DMS53 treated with DMSO at 0.1 percent for 48 hours (cell line): Measurements from ENCODE around the gene NSD1.
"Not testable (repeated sequence)": the region's sequence is repeated elsewhere in the genome, so short reads cannot be mapped to it uniquely, and the experiment has no call there.

Experiments used
- DNase-seq: peaks from one replicate; lab custom pipeline; 2025; ENCODE audit not compliant: unreplicated experiment; lab: John Stamatoyannopoulos, UW

The NSD1 gene

DNA sequence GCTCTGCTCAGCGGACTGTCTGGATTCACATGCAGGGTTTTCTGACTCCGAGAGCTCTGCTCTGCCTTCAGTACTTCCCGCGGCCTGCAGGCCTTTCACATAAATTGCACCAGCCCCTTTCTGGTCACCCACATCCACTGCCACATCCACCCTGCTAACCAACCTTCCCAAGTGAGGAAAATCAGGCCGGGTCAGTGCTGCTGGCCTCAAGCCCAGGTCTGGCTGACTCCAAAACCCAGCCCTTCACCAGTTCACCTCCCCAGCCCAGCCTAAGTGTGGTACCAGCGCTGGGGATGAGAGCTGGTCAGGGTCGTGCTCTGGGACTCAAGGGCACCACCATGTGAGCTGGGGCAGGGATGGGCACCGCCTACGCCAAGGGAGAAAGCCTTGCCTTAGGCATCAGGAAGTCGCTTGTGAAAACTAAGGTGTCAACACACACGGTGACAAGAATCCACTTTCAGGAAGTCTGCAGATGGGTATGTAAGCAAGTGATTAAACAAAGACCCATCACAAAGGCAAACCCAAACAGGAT is 205.6 kb downstream of the NSD1 start:
- DNase-seq: no peak

DNA sequence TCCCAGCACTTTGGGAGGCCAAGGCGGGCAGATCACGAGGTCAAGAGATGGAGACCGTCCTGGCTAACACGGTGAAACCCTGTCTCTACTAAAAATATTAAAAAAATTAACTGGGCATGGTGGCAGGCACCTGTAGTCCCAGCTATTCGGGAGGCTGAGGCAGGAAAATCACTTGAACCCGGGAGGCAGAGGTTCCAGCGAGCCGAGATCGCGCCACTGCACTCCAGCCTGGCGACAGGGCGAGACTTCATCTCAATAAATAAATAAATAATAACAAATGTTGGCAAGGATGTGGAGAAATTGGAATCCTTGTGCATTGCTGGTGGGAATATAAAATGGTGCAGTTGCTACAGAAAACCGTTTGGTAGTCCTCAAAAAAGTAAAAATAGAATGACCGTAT is 209.4 kb downstream of the NSD1 start:
- not testable (repeated sequence) for DNase-seq

DNA sequence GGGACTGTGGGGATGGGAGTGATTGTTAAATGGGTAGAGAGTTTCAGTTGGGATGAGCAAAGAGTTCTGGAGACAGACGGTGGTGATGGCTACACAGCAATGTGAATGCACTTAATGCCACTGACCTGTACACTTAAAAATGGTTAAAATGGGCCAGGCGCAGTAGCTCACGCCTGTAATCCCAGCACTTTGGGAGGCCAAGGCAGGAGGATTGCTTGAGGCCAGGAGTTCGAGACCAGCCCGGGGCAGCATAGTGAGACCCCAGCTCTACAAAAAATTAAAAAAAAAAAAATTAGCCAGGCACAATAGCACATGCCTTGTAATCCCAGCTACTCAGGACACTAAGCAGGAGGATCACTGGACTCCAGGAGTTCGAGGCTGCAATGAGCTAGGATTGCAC is 210.2 kb downstream of the NSD1 start:
- DNase-seq: no peak

DNA sequence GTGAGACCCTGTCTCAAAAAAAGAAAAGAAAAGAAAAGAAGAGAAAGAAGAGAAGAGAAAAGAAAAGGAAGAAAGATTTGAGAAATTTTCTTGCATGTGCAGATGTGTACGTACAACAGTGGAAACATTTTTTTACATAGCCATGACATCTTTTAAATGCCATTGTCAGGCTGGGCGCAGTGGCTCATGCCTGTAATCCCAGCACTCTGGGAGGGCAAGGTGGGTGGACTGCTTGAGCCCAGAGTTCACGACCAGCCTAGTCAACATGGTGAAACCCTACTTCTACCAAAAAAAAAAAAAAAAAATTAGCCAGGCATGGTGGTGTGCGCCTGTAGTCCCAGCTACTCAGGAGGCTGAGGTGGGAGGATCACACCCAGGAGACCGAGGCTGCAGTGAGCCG is 211.3 kb downstream of the NSD1 start:
- DNase-seq: no peak

DNA sequence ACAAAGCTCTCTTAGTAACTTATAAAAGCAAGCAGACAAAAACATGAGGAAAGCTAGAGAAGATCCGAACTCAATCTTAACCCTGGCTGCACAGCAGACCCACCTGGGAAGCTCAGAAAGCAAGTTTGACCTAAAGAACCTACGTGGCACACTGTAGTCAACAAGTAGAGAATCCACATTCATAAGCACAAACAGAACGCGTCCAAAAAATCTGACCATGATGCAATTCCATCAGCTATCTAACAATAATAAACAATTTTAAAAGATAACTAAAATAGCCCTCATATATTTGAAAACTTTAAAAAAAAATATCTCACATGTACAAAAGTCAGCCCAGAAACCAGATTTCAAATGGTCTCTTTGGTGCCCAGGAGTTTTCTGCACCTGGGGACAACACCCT is 213.2 kb downstream of the NSD1 start:
- no peak for DNase-seq

DNA sequence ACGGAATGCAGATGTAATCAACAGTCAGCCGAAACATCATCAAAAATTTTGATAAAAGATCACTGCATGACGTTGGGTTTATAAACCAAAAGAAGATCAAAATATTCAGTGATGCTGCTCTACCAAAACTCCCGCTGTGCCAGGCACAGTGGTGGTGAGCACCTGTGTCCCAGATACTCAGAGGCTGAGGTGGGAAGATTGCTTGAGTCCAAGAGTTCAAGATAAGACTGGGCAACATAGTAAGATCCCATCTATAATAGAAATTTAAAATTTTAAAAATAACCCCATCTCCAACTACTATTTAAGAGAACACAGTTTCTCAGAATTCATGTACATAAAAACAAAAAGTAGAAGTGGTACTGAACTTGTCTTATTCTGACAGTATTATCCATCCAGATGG is 214.1 kb downstream of the NSD1 start:
- no peak for DNase-seq

DNA sequence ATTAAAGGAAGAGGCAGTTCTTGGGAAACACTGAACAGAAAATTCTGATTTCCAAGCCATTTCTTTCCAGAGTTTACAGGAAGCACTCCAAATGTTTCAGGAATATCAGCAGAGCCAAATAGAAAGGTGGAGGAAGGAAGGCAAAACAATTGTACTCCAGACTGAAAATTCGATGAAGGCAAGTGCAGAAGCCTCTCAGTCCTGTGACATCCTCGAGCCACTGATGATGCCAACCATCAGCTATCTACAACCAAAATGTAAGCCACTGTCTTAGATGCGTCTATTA is 215.7 kb downstream of the NSD1 start:
- DNase-seq: no peak

DNA sequence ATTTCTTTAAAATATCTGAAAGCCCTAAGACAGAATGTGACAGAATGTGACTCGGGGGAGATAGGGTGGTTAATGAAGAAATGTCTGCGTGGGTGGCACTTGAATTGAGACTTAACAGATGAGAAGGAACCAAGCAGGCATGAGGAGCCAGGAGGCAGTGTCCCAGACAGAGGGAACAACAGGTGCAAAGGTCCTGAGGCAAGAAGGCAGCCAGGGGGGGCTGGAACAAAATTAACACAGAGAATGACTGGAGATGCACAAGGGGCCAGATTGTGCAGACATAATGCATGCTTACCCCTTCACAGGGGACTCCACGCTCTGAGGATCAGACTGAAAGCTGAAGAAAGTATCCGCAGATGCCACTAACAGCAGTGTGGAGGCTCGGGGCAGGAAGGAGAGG is 216.2 kb downstream of the NSD1 start:
- DNase-seq: no peak
